ENCODE results near the gene NPAS3.

GRCh38 chr14:33010495-33010894 lies 71.8 kb downstream of the NPAS3 start:
- TF ChIP-seq TAF1 (IDR thresholded peaks at IDR 0.05; ENCODE audit: low read depth, low read length) (no peak), POU2F2 (IDR thresholded peaks at IDR 0.05; ENCODE audit: low read depth, low read length) (no peak), POLR2A (IDR thresholded peaks at IDR 0.05; ENCODE audit: low read depth, low read length) (no peak), POLR2AphosphoS5 (IDR thresholded peaks at IDR 0.05; ENCODE audit: low read depth, low read length) (no peak), PAX5 (IDR thresholded peaks at IDR 0.05; ENCODE audit: insufficient read depth, low read length, severe bottlenecking) (no peak)
